Measurements from ENCODE around the gene KCTD11.

DNA sequence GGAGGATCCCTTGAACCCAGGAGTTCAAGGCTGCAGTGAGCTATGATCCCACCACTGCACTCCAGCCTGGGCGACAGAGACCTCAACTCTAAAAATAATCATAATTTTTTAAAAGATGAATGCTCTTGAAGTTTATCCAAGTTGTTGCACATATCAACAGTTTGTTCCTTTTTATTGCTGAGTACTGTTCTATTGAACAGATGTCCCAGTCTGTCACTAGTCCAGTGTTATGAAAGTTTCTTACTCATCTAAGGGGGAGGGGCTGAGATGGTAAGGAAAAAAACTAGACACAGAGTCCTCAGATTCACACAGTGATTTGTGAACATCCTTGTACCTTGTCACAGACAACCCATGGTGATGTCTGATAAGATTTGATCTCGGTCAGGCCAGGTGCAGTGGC lies 11.8 kb upstream of the KCTD11 start:
- TF ChIP-seq, protein P1, sequence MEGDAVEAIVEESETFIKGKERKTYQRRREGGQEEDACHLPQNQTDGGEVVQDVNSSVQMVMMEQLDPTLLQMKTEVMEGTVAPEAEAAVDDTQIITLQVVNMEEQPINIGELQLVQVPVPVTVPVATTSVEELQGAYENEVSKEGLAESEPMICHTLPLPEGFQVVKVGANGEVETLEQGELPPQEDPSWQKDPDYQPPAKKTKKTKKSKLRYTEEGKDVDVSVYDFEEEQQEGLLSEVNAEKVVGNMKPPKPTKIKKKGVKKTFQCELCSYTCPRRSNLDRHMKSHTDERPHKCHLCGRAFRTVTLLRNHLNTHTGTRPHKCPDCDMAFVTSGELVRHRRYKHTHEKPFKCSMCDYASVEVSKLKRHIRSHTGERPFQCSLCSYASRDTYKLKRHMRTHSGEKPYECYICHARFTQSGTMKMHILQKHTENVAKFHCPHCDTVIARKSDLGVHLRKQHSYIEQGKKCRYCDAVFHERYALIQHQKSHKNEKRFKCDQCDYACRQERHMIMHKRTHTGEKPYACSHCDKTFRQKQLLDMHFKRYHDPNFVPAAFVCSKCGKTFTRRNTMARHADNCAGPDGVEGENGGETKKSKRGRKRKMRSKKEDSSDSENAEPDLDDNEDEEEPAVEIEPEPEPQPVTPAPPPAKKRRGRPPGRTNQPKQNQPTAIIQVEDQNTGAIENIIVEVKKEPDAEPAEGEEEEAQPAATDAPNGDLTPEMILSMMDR (conservative IDR thresholded peaks at IDR 0.05; ENCODE audit: low read depth, low read length), result no peak
- TF ChIP-seq EZH2 (IDR thresholded peaks at IDR 0.05; ENCODE audit: borderline replicate concordance, low read depth, low read length, poor library complexity, severe bottlenecking), result no peak

Data from A673 (cell line).